HepG2 (cell line): ENCODE measurements around the gene LDAH. TPM values are rescaled to one million over a fixed set of nuclear protein-coding genes. Genes with fewer than 3 reads are reported as not detected.

Experiments used
- ATF5 ChIP-seq: sonication (generic); formaldehyde crosslinking; IDR thresholded peaks from 2 replicates; pipeline ENCODE4 v1.4.0; 2020; ENCODE audit warnings: mild to moderate bottlenecking, low read depth, missing genetic modification reagents
- DBP ChIP-seq: sonication (generic); formaldehyde crosslinking; IDR thresholded peaks from 2 replicates; pipeline ENCODE4 v1.4.0; 2020; ENCODE audit warnings: missing genetic modification reagents; ENCODE audit errors: not compliant biosample characterization
- FOSL1 ChIP-seq: sonication (generic); formaldehyde crosslinking; IDR thresholded peaks from 2 replicates; pipeline ENCODE4 v1.9.0; 2021; ENCODE audit warnings: missing genetic modification reagents, borderline replicate concordance
- HOXA5 ChIP-seq: sonication (generic); formaldehyde crosslinking; IDR thresholded peaks from 2 replicates; pipeline ENCODE4 v1.4.0; 2020; ENCODE audit warnings: missing genetic modification reagents
- IKZF5 ChIP-seq: IDR thresholded peaks from 2 replicates; pipeline ENCODE4 v1.6.1; 2018; ENCODE audit warnings: missing genetic modification reagents, mild to moderate bottlenecking, missing compliant biosample characterization
- JUND ChIP-seq: sonication (generic); formaldehyde crosslinking; IDR thresholded peaks from 2 replicates; pipeline ENCODE4 v1.8.0; 2022; ENCODE audit warnings: mild to moderate bottlenecking, missing genetic modification reagents
- NFKBIZ ChIP-seq: IDR thresholded peaks from 2 replicates; pipeline ENCODE4 v1.6.1; 2018; ENCODE audit warnings: missing genetic modification reagents, missing compliant biosample characterization
- PAX8 ChIP-seq: sonication (generic); formaldehyde crosslinking; IDR thresholded peaks from 2 replicates; pipeline ENCODE4 v1.8.0; 2022; ENCODE audit warnings: mild to moderate bottlenecking, missing genetic modification reagents, borderline replicate concordance
- PHF5A ChIP-seq: IDR thresholded peaks from one replicate; pipeline ENCODE4 v1.6.1; 2018; ENCODE audit warnings: low read depth, missing genetic modification reagents; ENCODE audit not compliant: unreplicated experiment
- TBL1XR1 ChIP-seq: fragments of 150-350 bp; IDR thresholded peaks from 2 replicates; pipeline ENCODE4 v1.6.1; 2014; ENCODE audit warnings: borderline replicate concordance, low read length; ENCODE audit not compliant: partially characterized antibody
- THAP9 ChIP-seq: sonication (generic); formaldehyde crosslinking; IDR thresholded peaks from 2 replicates; pipeline ENCODE4; 2020; ENCODE audit warnings: missing genetic modification reagents, mild to moderate bottlenecking, borderline replicate concordance
- U2AF2 ChIP-seq: fragments of 200-400 bp; formaldehyde crosslinking; IDR thresholded peaks from 2 replicates; pipeline ENCODE4 v1.6.1; 2017; ENCODE audit warnings: low read depth, mild to moderate bottlenecking, low read length
- ZNF10 ChIP-seq: sonication (generic); formaldehyde crosslinking; IDR thresholded peaks from 2 replicates; pipeline ENCODE4 v1.4.0; 2020; ENCODE audit warnings: mild to moderate bottlenecking, low read depth, missing genetic modification reagents, borderline replicate concordance
- ZNF124 ChIP-seq: sonication (generic); formaldehyde crosslinking; IDR thresholded peaks from 2 replicates; pipeline ENCODE4 v1.4.0; 2020; ENCODE audit warnings: missing genetic modification reagents
- ZNF142 ChIP-seq: sonication (generic); formaldehyde crosslinking; IDR thresholded peaks from 2 replicates; pipeline ENCODE4 v1.4.0; 2020; ENCODE audit warnings: missing genetic modification reagents
- ZNF784 ChIP-seq: sonication (generic); formaldehyde crosslinking; IDR thresholded peaks from 2 replicates; pipeline ENCODE4 v1.5.1; 2020; ENCODE audit warnings: missing genetic modification reagents, mild to moderate bottlenecking, borderline replicate concordance
- polyA plus RNA-seq, 8 experiments: library from polyadenylated mRNA; depleted of rRNA in 3 of 8; stranded (reverse) in 7 of 8; unstranded in 1 of 8; fragments of >200 nt; fragmentation: Illumina TruSeq in 4 of 8; extraction: Trizol in 4 of 8; gene quantifications; 2 replicates each; pipeline versions ENCODE4 v1.2.1 to v1.2.3, GENCODE V29; 2011 to 2016; ENCODE audit warnings: low read depth in 4 of 8, missing spikeins in 1 of 8, mixed read lengths in 1 of 8; ENCODE audit not compliant: insufficient read depth in 1 of 8
- total RNA-seq, 5 experiments: library from RNA; depleted of rRNA; stranded (reverse); fragments of >200 nt; fragmentation: Illumina TruSeq; extraction: Trizol; gene quantifications; 2 replicates each; pipeline ENCODE4 v1.2.3, GENCODE V29; 2016; ENCODE audit warnings: low read depth in 1 of 5

Gene LDAH
- total and polyA plus RNA-seq, 2 of the 13 experiments (the other 11 are each of a cell fraction or from before 2014, with no cell fraction given), result 28.8 to 46.2 TPM

GRCh38 chr2:20781656-20782265 is 41.1 kb downstream of the LDAH start (continued):
- TF ChIP-seq ZNF142 (CRISPR knock-in tag) (no peak), ZNF10 (CRISPR knock-in tag) (no peak), JUND (CRISPR knock-in tag) (no peak), DBP (CRISPR knock-in tag) (peak; percentile 28), ZNF784 (no peak), ATF5 (CRISPR knock-in tag) (no peak), FOSL1 (CRISPR knock-in tag) (no peak), IKZF5 (CRISPR knock-in tag) (no peak), TBL1XR1 (no peak), HOXA5 (CRISPR knock-in tag) (peak; percentile 59; the same call in 1 of the 2 replicates), U2AF2 (no peak), PAX8 (CRISPR knock-in tag) (no peak), NFKBIZ (no peak), ZNF124 (CRISPR knock-in tag) (no peak), PHF5A (CRISPR knock-in tag) (no peak), THAP9 (CRISPR knock-in tag) (no peak)
